HepG2 (cell line): ENCODE results near the gene STAP1. TPM values are rescaled to one million over a fixed set of nuclear protein-coding genes. Genes with fewer than 3 reads are reported as not detected.

Experiments
- AGO1 ChIP-seq: fragments of 200-400 bp; formaldehyde crosslinking; IDR thresholded peaks from 2 replicates; pipeline ENCODE4 v1.6.1; 2017; ENCODE audit warnings: mild to moderate bottlenecking, low read depth, low read length, moderate library complexity; ENCODE audit not compliant: poor library complexity, severe bottlenecking
- CC2D1A ChIP-seq: sonication (generic); formaldehyde crosslinking; IDR thresholded peaks from 2 replicates; pipeline ENCODE4 v1.8.1; 2023; ENCODE audit warnings: mild to moderate bottlenecking, missing genetic modification reagents
- GABPB1 ChIP-seq: IDR thresholded peaks from 2 replicates; pipeline ENCODE4 v1.6.1; 2016; ENCODE audit warnings: mild to moderate bottlenecking, missing genetic modification reagents, moderate library complexity, missing compliant biosample characterization
- HOXA5 ChIP-seq: sonication (generic); formaldehyde crosslinking; IDR thresholded peaks from 2 replicates; pipeline ENCODE4 v1.4.0; 2020; ENCODE audit warnings: missing genetic modification reagents
- MLX ChIP-seq: IDR thresholded peaks from 2 replicates; pipeline ENCODE4 v1.6.1; 2016
- NFKBIZ ChIP-seq: IDR thresholded peaks from 2 replicates; pipeline ENCODE4 v1.6.1; 2018; ENCODE audit warnings: missing genetic modification reagents, missing compliant biosample characterization
- NFYC ChIP-seq: IDR thresholded peaks from 2 replicates; pipeline ENCODE4 v1.6.1; 2016; ENCODE audit warnings: missing genetic modification reagents, missing compliant biosample characterization
- PHF21A ChIP-seq: sonication (generic); formaldehyde crosslinking; IDR thresholded peaks from 2 replicates; pipeline ENCODE4 v1.5.0; 2020; ENCODE audit warnings: mild to moderate bottlenecking, missing genetic modification reagents
- PLRG1 ChIP-seq: fragments of 450-650 bp; conservative IDR thresholded peaks from 2 replicates; pipeline ENCODE4 v1.6.1; 2016
- RARG ChIP-seq: sonication (generic); formaldehyde crosslinking; IDR thresholded peaks from 2 replicates; pipeline ENCODE4 v1.4.0; 2020; ENCODE audit warnings: low read depth, mild to moderate bottlenecking, missing genetic modification reagents
- STAT6 ChIP-seq: sonication (generic); formaldehyde crosslinking; IDR thresholded peaks from 2 replicates; pipeline ENCODE4 v1.4.0; 2020; ENCODE audit warnings: missing genetic modification reagents, mild to moderate bottlenecking, borderline replicate concordance
- ZNF335 ChIP-seq: sonication (generic); formaldehyde crosslinking; IDR thresholded peaks from 2 replicates; pipeline ENCODE4 v1.4.0; 2020; ENCODE audit warnings: missing genetic modification reagents
- ZNF451 ChIP-seq: sonication (generic); formaldehyde crosslinking; IDR thresholded peaks from 2 replicates; pipeline ENCODE4 v1.5.0; 2020; ENCODE audit warnings: mild to moderate bottlenecking, missing genetic modification reagents
- ZNF513 ChIP-seq: sonication (generic); formaldehyde crosslinking; conservative IDR thresholded peaks from 2 replicates; pipeline ENCODE4 v1.5.0; 2020; ENCODE audit warnings: missing genetic modification reagents
- ZNF605 ChIP-seq: sonication (generic); formaldehyde crosslinking; IDR thresholded peaks from 2 replicates; pipeline ENCODE4 v1.8.0; 2022; ENCODE audit warnings: mild to moderate bottlenecking, missing genetic modification reagents
- ZNF614 ChIP-seq: IDR thresholded peaks from 2 replicates; pipeline ENCODE4 v1.6.1; 2018; ENCODE audit warnings: missing biosample characterization, missing genetic modification reagents, inconsistent platforms, borderline replicate concordance
- ZNF704 ChIP-seq: sonication (generic); formaldehyde crosslinking; IDR thresholded peaks from 2 replicates; pipeline ENCODE4 v1.8.1; 2023; ENCODE audit warnings: mild to moderate bottlenecking, inconsistent platforms, moderate library complexity, missing genetic modification reagents, borderline replicate concordance
- polyA plus RNA-seq, 8 experiments: library from polyadenylated mRNA; depleted of rRNA in 3 of 8; stranded (reverse) in 7 of 8; unstranded in 1 of 8; fragments of >200 nt; fragmentation: Illumina TruSeq in 4 of 8; extraction: Trizol in 4 of 8; gene quantifications; 2 replicates each; pipeline versions ENCODE4 v1.2.1 to v1.2.3, GENCODE V29; 2011 to 2016; ENCODE audit warnings: low read depth in 4 of 8, missing spikeins in 1 of 8, mixed read lengths in 1 of 8; ENCODE audit not compliant: insufficient read depth in 1 of 8
- total RNA-seq, 5 experiments: library from RNA; depleted of rRNA; stranded (reverse); fragments of >200 nt; fragmentation: Illumina TruSeq; extraction: Trizol; gene quantifications; 2 replicates each; pipeline ENCODE4 v1.2.3, GENCODE V29; 2016; ENCODE audit warnings: low read depth in 1 of 5
- TF ChIP-seq, protein P1 (sequence below): sonication (generic); formaldehyde crosslinking; IDR thresholded peaks from 2 replicates; pipeline ENCODE4 v1.4.0; 2020; ENCODE audit warnings: missing genetic modification reagents
- TF ChIP-seq, protein P2 (sequence below): sonication (generic); formaldehyde crosslinking; IDR thresholded peaks from 2 replicates; pipeline ENCODE4 v1.8.0; 2022; ENCODE audit warnings: missing genetic modification reagents, mild to moderate bottlenecking, borderline replicate concordance

STAP1 gene
- total and polyA plus RNA-seq, 2 of the 13 experiments (the other 11 are each of a cell fraction or from before 2014, with no cell fraction given), result not detected

DNA sequence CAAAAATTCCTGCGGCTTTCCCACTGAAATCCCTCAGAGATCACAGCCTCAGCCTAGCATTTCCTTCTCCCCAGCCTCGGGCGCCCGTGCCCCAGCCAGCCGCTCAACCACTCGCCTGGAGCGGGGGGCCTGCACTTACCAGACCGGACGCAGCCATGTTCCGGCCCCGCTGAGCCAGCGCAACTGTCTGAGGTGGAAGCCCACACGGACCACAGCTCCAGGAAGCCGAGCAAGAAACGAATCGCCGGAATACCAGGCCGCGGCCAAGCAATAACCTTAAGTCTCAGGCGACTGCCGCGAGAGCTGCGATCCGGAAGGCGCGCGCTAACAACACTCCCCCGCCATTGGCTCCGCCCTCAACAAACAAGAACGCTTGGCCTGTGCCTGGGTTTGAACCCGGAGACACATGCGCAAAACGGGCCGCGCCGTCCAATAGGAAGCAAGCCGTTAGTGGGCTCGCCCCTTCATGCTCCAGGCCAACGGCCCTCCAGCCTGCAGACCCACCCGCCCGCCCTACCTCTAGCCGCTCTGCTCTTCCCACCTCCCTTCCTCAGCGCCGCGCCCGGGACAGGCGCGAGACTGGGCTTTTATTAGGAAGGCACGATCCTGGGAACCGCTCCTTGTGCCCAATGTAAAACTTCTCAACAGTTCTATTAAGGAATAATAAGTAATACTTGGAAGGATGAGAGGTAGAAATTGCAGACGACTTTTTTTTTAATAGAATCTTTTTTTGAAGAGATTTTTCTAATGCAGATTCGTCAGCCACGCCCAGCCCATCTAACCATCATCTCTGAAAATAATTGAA, 13.1 kb upstream of the STAP1 start, which contains the start of gene CENPC (continued):
- no peak for TF ChIP-seq ZNF513 (CRISPR knock-in tag)
- TF ChIP-seq, protein P1, sequence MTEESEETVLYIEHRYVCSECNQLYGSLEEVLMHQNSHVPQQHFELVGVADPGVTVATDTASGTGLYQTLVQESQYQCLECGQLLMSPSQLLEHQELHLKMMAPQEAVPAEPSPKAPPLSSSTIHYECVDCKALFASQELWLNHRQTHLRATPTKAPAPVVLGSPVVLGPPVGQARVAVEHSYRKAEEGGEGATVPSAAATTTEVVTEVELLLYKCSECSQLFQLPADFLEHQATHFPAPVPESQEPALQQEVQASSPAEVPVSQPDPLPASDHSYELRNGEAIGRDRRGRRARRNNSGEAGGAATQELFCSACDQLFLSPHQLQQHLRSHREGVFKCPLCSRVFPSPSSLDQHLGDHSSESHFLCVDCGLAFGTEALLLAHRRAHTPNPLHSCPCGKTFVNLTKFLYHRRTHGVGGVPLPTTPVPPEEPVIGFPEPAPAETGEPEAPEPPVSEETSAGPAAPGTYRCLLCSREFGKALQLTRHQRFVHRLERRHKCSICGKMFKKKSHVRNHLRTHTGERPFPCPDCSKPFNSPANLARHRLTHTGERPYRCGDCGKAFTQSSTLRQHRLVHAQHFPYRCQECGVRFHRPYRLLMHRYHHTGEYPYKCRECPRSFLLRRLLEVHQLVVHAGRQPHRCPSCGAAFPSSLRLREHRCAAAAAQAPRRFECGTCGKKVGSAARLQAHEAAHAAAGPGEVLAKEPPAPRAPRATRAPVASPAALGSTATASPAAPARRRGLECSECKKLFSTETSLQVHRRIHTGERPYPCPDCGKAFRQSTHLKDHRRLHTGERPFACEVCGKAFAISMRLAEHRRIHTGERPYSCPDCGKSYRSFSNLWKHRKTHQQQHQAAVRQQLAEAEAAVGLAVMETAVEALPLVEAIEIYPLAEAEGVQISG (CRISPR knock-in tag), result peak; percentile 73
- peak; percentile 86 for TF ChIP-seq PHF21A (CRISPR knock-in tag)
- TF ChIP-seq RARG (CRISPR knock-in tag), result no peak
- TF ChIP-seq, protein P2, sequence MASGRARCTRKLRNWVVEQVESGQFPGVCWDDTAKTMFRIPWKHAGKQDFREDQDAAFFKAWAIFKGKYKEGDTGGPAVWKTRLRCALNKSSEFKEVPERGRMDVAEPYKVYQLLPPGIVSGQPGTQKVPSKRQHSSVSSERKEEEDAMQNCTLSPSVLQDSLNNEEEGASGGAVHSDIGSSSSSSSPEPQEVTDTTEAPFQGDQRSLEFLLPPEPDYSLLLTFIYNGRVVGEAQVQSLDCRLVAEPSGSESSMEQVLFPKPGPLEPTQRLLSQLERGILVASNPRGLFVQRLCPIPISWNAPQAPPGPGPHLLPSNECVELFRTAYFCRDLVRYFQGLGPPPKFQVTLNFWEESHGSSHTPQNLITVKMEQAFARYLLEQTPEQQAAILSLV, result peak; percentile 40; the same call in 1 of the 2 replicates
- peak; percentile 83 for TF ChIP-seq GABPB1 (CRISPR knock-in tag)
- no peak for TF ChIP-seq ZNF335 (CRISPR knock-in tag)
- TF ChIP-seq HOXA5 (CRISPR knock-in tag), result peak; percentile 75
- TF ChIP-seq STAT6, result no peak
- no peak for TF ChIP-seq NFKBIZ (CRISPR knock-in tag)
- TF ChIP-seq ZNF451 (CRISPR knock-in tag), result no peak
- no peak for TF ChIP-seq CC2D1A (CRISPR knock-in tag)
- no peak for TF ChIP-seq AGO1
- TF ChIP-seq NFYC, result peak; percentile 83
- no peak for TF ChIP-seq MLX
- TF ChIP-seq ZNF704 (CRISPR knock-in tag), result peak; percentile 54; the same call in 1 of the 2 replicates
- TF ChIP-seq ZNF605, result peak; percentile 94
- TF ChIP-seq ZNF614 (CRISPR knock-in tag), result no peak
- no peak for TF ChIP-seq PLRG1
